ENCODE data around the gene URB2. TPM values are rescaled to one million over a fixed set of nuclear protein-coding genes. Genes with fewer than 3 reads are reported as not detected.

URB2 gene
- total RNA-seq, 1 experiment from 2014 or later = 19.7 TPM

GRCh38 chr1:229631148-229631547 lies 5.1 kb downstream of the URB2 start:
- no peaks in the 10 kb centered on the region; the same call in 1 of the 2 replicates for H3K36me3 ChIP-seq (ENCODE audit: control insufficient read depth, insufficient read depth, low read length)
- Mint-ChIP-seq H3K36me3 (ENCODE audit: insufficient read depth, unreplicated experiment) (peaks cover 45% of the 10 kb centered on the region), H3K27ac (ENCODE audit: unreplicated experiment) (no peak overlapping the region), H3K4me1 (ENCODE audit: low read depth, unreplicated experiment) (no peaks in the 10 kb centered on the region), H3K9me3 (ENCODE audit: unreplicated experiment) (no peaks in the 10 kb centered on the region), H3K4me3 (ENCODE audit: unreplicated experiment) (no peak overlapping the region), H3K27me3 (ENCODE audit: insufficient read depth, unreplicated experiment) (no peaks in the 10 kb centered on the region)
- no peaks in the 10 kb centered on the region for H3K27me3 ChIP-seq (replicated peaks; ENCODE audit: control insufficient read depth, insufficient read depth, low read length)
- TF ChIP-seq, protein P1, sequence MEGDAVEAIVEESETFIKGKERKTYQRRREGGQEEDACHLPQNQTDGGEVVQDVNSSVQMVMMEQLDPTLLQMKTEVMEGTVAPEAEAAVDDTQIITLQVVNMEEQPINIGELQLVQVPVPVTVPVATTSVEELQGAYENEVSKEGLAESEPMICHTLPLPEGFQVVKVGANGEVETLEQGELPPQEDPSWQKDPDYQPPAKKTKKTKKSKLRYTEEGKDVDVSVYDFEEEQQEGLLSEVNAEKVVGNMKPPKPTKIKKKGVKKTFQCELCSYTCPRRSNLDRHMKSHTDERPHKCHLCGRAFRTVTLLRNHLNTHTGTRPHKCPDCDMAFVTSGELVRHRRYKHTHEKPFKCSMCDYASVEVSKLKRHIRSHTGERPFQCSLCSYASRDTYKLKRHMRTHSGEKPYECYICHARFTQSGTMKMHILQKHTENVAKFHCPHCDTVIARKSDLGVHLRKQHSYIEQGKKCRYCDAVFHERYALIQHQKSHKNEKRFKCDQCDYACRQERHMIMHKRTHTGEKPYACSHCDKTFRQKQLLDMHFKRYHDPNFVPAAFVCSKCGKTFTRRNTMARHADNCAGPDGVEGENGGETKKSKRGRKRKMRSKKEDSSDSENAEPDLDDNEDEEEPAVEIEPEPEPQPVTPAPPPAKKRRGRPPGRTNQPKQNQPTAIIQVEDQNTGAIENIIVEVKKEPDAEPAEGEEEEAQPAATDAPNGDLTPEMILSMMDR (IDR thresholded peaks at IDR 0.05; ENCODE audit: insufficient read depth in 1 of 2, low read depth in 1 of 2, low read length in 1 of 2, severe bottlenecking in 1 of 2, unreplicated experiment in 1 of 2) = no peak
- no peaks in the 10 kb centered on the region for H3K4me1 ChIP-seq
- intact Hi-C loops (cut with micrococcal nuclease; ENCODE audit: unreplicated experiment) = no loop called here
- H3K9me3 ChIP-seq = no peaks in the 10 kb centered on the region
- CTCF ChIA-PET = no interaction called here
- no peak for DNase-seq
- no peak overlapping the region for H3K4me3 ChIP-seq (ENCODE audit: low read depth, low read length)
- BruUV-seq (replicated peaks) = no TSS peak
- POLR2A ChIA-PET = no interaction called here

DNA sequence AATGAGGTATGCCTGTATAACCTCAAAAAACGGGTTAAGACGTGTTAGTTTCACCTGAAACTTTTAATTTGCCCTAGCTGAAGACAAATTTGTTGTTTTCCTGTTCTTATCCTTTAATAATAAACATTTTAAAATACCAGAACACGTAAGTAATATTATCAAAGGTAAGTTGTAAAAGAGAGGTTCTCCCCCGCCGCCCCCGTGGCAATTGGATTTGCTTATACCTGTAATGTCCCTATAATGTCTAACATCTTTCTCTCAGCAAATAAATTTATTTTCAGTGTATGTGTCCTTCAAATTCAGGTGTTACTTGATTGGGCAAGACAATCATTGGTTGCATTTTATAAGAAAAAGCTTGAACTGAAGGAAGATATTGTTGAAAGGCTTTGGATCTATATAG lies 5.9 kb downstream of the URB2 start:
- H3K9me3 ChIP-seq = no peaks in the 10 kb centered on the region
- no peak overlapping the region for H3K27ac Mint-ChIP-seq (ENCODE audit: unreplicated experiment)
- no peaks in the 10 kb centered on the region for H3K27me3 ChIP-seq (replicated peaks; ENCODE audit: control insufficient read depth, insufficient read depth, low read length)
- peaks cover 47% of the 10 kb centered on the region for H3K36me3 Mint-ChIP-seq (ENCODE audit: insufficient read depth, unreplicated experiment)
- no peak for DNase-seq
- intact Hi-C loops (cut with micrococcal nuclease; ENCODE audit: unreplicated experiment) = no loop called here
- H3K4me1 Mint-ChIP-seq (ENCODE audit: low read depth, unreplicated experiment) = no peaks in the 10 kb centered on the region
- H3K36me3 ChIP-seq (ENCODE audit: control insufficient read depth, insufficient read depth, low read length) = no peaks in the 10 kb centered on the region; the same call in 1 of the 2 replicates
- ChIA-PET POLR2A (no interaction called here), CTCF (no interaction called here)
- H3K4me3 Mint-ChIP-seq (ENCODE audit: unreplicated experiment) = no peak overlapping the region
- H3K9me3 Mint-ChIP-seq (ENCODE audit: unreplicated experiment) = no peaks in the 10 kb centered on the region
- TF ChIP-seq, protein P1 (IDR thresholded peaks at IDR 0.05; ENCODE audit: insufficient read depth in 1 of 2, low read depth in 1 of 2, low read length in 1 of 2, severe bottlenecking in 1 of 2, unreplicated experiment in 1 of 2) = no peak
- no TSS peak for BruUV-seq (replicated peaks)
- H3K27me3 Mint-ChIP-seq (ENCODE audit: insufficient read depth, unreplicated experiment) = no peaks in the 10 kb centered on the region
- H3K4me1 ChIP-seq = no peaks in the 10 kb centered on the region
- no peak overlapping the region for H3K4me3 ChIP-seq (ENCODE audit: low read depth, low read length)

DNA sequence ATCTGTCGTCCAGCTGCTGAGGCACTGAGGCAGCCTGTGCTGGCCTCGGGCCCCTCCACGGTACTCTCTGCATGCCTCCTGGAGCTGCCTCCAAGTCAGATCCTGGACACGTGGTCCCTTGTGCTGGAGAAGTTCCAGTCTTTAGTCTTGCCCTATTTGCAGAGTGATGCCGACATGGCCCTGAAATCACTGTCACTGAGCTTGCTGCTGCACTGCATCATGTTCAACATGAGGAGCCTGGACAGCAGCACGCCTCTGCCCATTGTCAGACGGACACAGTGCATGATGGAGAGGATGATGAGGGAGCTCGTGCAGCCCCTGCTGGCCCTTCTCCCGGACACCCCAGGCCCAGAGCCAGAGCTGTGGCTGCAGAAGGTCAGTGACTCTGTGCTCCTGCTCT lies 10.0 kb downstream of the URB2 start:
- no peaks in the 10 kb centered on the region; the same call in 1 of the 2 replicates for H3K36me3 ChIP-seq (ENCODE audit: control insufficient read depth, insufficient read depth, low read length)
- Mint-ChIP-seq H3K4me3 (ENCODE audit: unreplicated experiment) (no peak overlapping the region), H3K9me3 (ENCODE audit: unreplicated experiment) (no peaks in the 10 kb centered on the region), H3K27me3 (ENCODE audit: insufficient read depth, unreplicated experiment) (no peaks in the 10 kb centered on the region), H3K4me1 (ENCODE audit: low read depth, unreplicated experiment) (no peaks in the 10 kb centered on the region), H3K27ac (ENCODE audit: unreplicated experiment) (no peak overlapping the region), H3K36me3 (ENCODE audit: insufficient read depth, unreplicated experiment) (peaks cover 70% of the 10 kb centered on the region)
- no peaks in the 10 kb centered on the region for H3K4me1 ChIP-seq
- no peak for DNase-seq
- H3K27me3 ChIP-seq (replicated peaks; ENCODE audit: control insufficient read depth, insufficient read depth, low read length) = no peaks in the 10 kb centered on the region
- H3K4me3 ChIP-seq (ENCODE audit: low read depth, low read length) = no peak overlapping the region
- intact Hi-C loops (cut with micrococcal nuclease; ENCODE audit: unreplicated experiment) = no loop called here
- H3K9me3 ChIP-seq = no peaks in the 10 kb centered on the region
- TF ChIP-seq, protein P1 (IDR thresholded peaks at IDR 0.05; ENCODE audit: insufficient read depth in 1 of 2, low read depth in 1 of 2, low read length in 1 of 2, severe bottlenecking in 1 of 2, unreplicated experiment in 1 of 2) = no peak
- ChIA-PET CTCF (no interaction called here), POLR2A (no interaction called here)
- BruUV-seq (replicated peaks) = no TSS peak
